ENCODE measurements around the gene FZR1.
"Not testable (repeated sequence)": the region's sequence is repeated elsewhere in the genome, so short reads cannot be mapped to it uniquely, and the experiment has no call there.

The FZR1 gene

DNA sequence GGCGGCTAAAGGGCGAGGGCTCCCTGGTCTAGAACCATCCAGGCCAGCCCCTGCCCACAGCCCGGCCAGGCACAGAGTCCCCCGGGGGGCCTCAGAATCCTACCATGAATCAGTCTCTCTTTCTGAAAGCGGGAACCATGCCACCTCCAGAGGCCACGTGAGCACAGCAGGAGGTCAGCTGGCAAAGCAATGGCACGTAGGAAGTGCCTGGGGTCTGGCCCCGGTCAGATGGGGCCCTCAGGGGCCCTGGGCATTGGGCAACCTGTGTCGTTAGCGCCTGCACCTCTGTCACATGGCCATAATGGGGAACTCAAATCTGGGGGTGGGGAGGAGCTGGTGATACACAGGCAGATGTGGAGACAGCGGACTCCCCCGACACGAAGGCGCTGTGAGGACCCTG lies 42.5 kb downstream of the FZR1 start:
- no peak for DNase-seq

DNA sequence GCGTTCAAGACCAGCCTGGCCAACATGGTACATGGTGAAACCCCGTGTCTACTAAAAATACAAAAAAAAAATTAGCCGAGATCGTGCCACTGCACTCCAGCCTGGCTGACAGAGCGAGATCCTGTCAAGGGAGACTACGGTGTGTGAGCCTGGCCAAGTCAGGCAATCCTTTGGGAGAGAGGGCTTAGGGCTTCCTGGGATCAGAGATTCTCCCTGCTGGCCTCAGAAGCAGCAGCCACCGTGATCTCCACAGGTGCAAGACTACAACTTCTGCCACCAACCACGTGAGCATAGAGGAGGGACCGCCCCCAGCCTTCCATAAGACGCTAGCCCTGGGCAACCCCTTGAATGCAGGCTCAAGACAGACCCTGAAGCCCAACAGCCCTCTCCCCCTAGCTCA lies 43.7 kb downstream of the FZR1 start:
- DNase-seq, result no peak

DNA sequence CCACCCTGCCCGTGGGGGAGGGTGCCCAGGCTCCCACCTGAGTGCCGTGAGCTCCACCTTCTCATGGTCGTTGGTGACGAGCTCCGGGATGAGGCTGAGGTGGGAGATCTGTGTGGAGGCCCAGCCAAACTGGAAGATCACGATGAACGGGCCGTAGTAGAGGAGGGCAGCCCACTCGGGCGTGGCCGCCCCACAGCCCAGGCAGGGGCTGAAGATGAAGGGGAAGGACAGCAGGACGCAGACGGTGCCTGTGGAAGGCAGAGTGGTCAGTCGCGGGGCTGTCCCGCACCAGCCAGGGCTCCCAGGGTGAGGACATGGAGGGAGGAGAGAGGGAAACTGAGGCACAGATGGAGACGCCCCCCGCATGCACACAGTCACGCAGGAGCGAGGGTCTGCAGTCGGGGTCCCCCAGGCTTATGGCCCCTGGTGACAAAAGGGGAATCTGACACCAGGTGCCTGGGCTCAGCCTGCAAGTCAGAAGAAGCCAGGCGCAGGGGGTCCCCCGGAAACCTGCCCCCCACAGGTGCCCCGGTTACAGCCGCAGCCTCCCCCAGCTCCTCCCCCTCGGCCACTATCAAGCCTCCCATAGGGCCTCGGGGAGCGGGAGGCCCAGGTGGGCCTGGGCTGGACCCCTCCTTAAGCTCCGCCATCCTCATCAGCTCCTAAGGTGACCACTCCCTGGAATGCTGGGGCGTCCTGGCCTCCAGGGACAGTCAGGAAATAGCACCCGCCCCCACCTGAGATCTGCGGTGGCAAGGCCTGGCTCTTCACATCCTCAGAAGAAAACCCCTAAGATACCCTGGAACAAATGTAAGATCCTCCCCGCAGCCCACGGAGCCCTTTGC lies 45.1 kb downstream of the FZR1 start:
- DNase-seq, result no peak

GRCh38 chr19:3551792-3552095 lies 45.6 kb downstream of the FZR1 start:
- DNase-seq, result no peak

GRCh38 chr19:3554254-3555083 lies 48.4 kb downstream of the FZR1 start:
- peak; percentile 73 for DNase-seq

- no peak for DNase-seq
Measured at GRCh38 chr19:3555653-3556422, 49.7 kb downstream of the FZR1 start.

GRCh38 chr19:3556423-3556977 lies 50.4 kb downstream of the FZR1 start:
- no peak for DNase-seq

DNA sequence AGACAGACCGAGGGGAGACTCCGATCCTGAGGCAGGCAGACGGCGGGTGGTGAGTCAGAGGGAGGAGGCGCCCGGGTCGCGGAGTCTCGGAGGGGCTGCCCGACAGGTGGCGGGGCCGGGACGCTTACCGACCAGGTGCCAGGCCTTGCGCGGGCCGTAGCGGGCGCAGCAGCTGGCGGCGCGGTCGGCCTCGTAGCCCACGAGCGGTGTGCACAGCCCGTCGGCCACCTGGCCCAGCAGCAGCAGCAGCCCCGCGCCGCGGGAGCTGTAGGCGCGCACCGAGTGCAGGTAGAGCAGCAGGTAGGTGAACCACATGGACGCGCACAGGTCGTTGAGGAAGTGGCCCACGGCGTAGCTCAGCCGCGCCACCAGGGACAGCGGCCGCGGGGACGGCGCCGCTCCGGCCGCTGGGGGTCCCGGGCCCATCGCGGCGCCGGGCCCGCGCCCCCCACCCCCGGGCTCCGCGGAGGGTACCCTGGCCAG lies 50.9 kb downstream of the FZR1 start:
- DNase-seq, result peak; percentile 89

- DNase-seq, result peak; percentile 99
Measured at GRCh38 chr19:3557461-3558248, 51.5 kb downstream of the FZR1 start, which contains the start of gene MFSD12. Gene MFSD12, minus strand, starts transcription at chr19:3557586. Its CDS starts 183 bp downstream, at chr19:3557403.

- no peak for DNase-seq
Measured at GRCh38 chr19:3563709-3564524, 57.8 kb downstream of the FZR1 start.

GRCh38 chr19:3565139-3565538 lies 59.0 kb downstream of the FZR1 start:
- no peak for DNase-seq

DNA sequence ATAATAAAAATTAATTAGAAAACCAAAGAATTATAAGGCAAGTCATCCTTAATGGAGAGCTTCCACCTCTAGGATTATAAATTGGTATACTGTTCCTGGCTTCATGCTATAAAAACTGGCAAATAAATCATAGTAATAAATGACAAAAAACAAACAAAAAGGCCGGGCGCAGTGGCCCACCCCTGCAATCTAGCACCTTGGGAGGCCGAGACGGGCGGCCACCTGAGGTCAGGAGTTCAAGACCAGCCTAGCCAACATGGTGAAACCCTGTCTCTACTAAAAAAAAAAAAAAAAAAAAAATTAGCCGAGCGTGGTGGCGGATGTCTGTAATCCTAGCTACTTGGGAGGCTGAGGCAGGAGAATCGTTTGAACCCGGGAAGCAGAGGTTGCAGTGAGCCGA lies 63.9 kb downstream of the FZR1 start:
- not testable (repeated sequence) for DNase-seq

GRCh38 chr19:3570606-3571011 lies 64.5 kb downstream of the FZR1 start:
- DNase-seq, result no peak

- DNase-seq, result peak; percentile 100
Measured at GRCh38 chr19:3572132-3572854, 66.2 kb downstream of the FZR1 start.

- no peak for DNase-seq
Measured at GRCh38 chr19:3572855-3573161, 66.7 kb downstream of the FZR1 start, which contains the start of gene HMG20B. Gene HMG20B, plus strand, starts transcription at chr19:3572944. Its CDS starts 366 bp downstream, at chr19:3573310.

- DNase-seq, result no peak
Measured at GRCh38 chr19:3573162-3573857, 67.2 kb downstream of the FZR1 start.

- DNase-seq, result peak; percentile 92
Measured at GRCh38 chr19:3573858-3574637, 67.9 kb downstream of the FZR1 start.

- peak; percentile 69 for DNase-seq
Measured at GRCh38 chr19:3575260-3575741, 69.2 kb downstream of the FZR1 start.

All from activated effector memory CD4-positive, alpha-beta T cell treated with anti-CD3 and anti-CD28 coated beads, Interleukin-2, amount 50 U/mL, for 16 hours (primary cell).